ENCODE data around the gene MYT1.

The MYT1 gene

DNA sequence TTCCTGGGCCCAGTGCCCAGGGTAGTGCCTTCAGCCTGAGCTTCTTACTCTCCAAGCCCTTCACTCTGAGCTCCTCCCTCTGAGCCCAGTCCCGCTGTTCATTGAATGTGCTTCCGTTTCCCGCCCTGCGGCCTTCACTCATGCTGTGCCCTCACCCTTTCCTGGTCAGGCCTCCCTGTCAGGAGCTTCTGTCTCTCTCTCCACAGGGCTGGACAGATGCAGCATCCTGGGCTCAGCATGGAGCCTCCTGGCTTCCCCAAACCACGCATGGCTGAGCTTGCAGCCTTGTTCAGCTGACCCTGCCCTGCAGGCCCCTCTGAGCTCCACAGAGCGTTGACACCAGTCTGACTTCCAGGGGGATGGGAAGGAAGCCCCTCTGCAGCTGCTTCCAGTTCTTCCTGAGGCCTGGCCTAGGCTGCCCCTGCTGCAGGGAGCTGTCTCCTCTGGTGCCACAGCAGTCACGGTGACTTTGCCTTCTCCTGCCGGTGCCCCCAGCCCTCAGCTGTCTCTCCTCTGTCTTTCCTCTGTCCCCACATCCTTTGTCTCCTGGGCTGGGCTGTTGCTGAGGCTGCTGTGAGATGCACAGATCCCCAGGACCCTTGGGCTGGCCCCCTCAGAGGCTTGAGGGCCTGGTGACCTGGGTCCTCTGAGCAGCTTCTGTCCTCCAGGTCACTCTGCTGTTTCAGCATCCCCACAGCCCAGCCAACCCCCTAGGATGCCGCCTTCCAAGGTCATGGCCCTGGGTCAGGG is 7.9 kb upstream of the MYT1 start:
- TF ChIP-seq HDGF (IDR thresholded peaks at IDR 0.05; ENCODE audit: borderline replicate concordance) (no peak), SP1 (IDR thresholded peaks at IDR 0.05) (no peak), L3MBTL2 (conservative IDR thresholded peaks at IDR 0.05) (no peak), CTBP1 (IDR thresholded peaks at IDR 0.05; ENCODE audit: borderline replicate concordance) (no peak), LEF1 (IDR thresholded peaks at IDR 0.05; ENCODE audit: borderline replicate concordance) (no peak), SUZ12 (IDR thresholded peaks at IDR 0.05) (no peak), ELF4 (IDR thresholded peaks at IDR 0.05) (no peak), TARDBP (IDR thresholded peaks at IDR 0.05) (no peak), FOXM1 (IDR thresholded peaks at IDR 0.05; ENCODE audit: borderline replicate concordance) (no peak), FOXA1 (IDR thresholded peaks at IDR 0.05) (no peak), NFRKB (IDR thresholded peaks at IDR 0.05) (no peak)
- TF ChIP-seq, protein P1, sequence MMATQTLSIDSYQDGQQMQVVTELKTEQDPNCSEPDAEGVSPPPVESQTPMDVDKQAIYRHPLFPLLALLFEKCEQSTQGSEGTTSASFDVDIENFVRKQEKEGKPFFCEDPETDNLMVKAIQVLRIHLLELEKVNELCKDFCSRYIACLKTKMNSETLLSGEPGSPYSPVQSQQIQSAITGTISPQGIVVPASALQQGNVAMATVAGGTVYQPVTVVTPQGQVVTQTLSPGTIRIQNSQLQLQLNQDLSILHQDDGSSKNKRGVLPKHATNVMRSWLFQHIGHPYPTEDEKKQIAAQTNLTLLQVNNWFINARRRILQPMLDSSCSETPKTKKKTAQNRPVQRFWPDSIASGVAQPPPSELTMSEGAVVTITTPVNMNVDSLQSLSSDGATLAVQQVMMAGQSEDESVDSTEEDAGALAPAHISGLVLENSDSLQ (IDR thresholded peaks at IDR 0.05), result no peak
- POLR2A ChIA-PET, result interaction anchor here (1.0 kb wide), 1 partner anchor 94 kb away, joined by 5 read pairs; the partner anchor contains the start of gene TCEA2
- CTCF ChIA-PET, result no interaction called here
- no peak for DNase-seq (ENCODE audit: extremely low spot score)

DNA sequence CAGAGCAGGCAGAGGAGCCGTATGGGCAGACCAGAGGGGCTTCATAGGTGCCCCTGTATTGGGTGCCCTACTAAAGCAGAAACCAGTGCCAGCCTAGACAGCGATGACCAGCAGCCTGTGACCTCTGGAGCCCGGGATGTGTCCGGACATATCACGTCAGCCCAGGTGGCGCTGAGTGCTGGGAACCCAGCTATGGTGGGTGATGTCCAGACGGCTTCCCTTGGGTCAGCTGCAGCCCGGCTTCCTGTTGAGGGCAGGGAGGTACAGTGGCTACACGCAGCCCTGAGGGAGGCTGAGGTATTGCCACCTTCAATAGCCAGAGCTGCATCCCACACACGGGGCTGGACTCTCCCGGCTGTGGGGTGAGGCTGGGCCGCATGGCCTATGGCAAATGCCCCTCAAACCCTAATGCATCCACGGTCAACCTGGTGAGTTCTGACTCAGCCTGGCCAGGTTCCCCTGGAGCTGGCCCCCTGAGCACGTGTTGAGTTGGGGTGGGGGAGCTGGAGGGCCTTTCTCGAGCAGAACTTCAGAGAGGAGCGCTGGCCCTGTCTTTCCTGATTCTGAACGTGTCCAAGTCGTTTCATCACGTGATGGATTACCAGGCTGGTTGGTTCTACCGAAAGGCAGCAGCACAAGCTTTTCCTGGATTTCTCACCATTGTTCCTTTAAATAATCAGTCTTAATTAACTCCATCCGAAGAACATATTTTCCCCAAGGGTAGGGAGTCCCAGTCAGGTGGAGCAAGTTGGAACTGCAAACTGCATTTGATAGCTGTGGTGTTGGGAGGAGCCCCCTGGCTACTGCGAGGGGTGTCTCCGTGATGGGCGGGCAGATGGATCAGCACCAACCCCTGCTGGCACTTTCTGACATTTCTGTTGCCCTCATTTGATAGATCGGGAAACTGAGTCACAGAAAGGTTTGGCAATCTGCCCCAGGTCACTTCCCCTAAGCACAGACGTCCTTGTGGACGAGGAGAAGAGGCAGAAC is 7.1 kb upstream of the MYT1 start:
- CTCF ChIA-PET, result no interaction called here
- DNase-seq (ENCODE audit: extremely low spot score), result no peak
- TF ChIP-seq ZNF384 (IDR thresholded peaks at IDR 0.05), result no peak
- no peak for TF ChIP-seq HDGF (IDR thresholded peaks at IDR 0.05; ENCODE audit: borderline replicate concordance)
- no peak for TF ChIP-seq TARDBP (IDR thresholded peaks at IDR 0.05)
- no peak for TF ChIP-seq ARNT (IDR thresholded peaks at IDR 0.05)
- TF ChIP-seq FOXK2 (IDR thresholded peaks at IDR 0.05), result no peak
- no peak for TF ChIP-seq CTBP1 (IDR thresholded peaks at IDR 0.05; ENCODE audit: borderline replicate concordance)
- TF ChIP-seq SUZ12 (IDR thresholded peaks at IDR 0.05), result no peak
- TF ChIP-seq FOXM1 (IDR thresholded peaks at IDR 0.05; ENCODE audit: borderline replicate concordance), result no peak
- TF ChIP-seq NFRKB (IDR thresholded peaks at IDR 0.05), result no peak
- TF ChIP-seq, protein P1 (IDR thresholded peaks at IDR 0.05), result no peak
- no peak for TF ChIP-seq L3MBTL2 (conservative IDR thresholded peaks at IDR 0.05)
- TF ChIP-seq FOXA1 (IDR thresholded peaks at IDR 0.05), result no peak
- no peak for TF ChIP-seq ELF4 (IDR thresholded peaks at IDR 0.05)
- no peak for TF ChIP-seq LEF1 (IDR thresholded peaks at IDR 0.05; ENCODE audit: borderline replicate concordance)
- no peak for TF ChIP-seq BHLHE40 (IDR thresholded peaks at IDR 0.05; ENCODE audit: borderline replicate concordance)
- TF ChIP-seq SP1 (IDR thresholded peaks at IDR 0.05), result no peak
- POLR2A ChIA-PET, result no interaction called here

DNA sequence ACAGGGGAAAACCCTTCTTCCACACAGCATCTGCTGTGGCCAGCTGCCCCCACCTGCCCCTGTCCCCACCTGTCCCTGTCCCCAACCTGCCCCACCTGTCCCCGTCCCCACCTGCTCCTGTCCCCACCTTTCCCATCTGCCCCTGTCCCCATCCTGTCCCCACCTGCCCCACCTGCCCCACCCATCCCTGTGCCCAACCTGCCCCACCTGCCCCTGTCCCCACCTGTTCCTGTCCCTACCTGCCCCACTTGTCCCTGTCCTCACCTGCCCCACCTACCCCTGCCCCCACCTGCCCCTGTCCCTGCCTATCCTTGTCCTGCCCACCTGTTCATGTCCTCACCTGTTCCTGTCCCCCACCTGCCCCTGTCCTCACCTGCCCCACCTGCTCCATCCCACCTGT is 6.4 kb upstream of the MYT1 start:
- TF ChIP-seq TARDBP (IDR thresholded peaks at IDR 0.05), result no peak
- TF ChIP-seq ARNT (IDR thresholded peaks at IDR 0.05), result no peak
- no peak for TF ChIP-seq FOXA1 (IDR thresholded peaks at IDR 0.05)
- TF ChIP-seq FOXK2 (IDR thresholded peaks at IDR 0.05), result no peak
- TF ChIP-seq HDGF (IDR thresholded peaks at IDR 0.05; ENCODE audit: borderline replicate concordance), result no peak
- no peak for TF ChIP-seq ELF4 (IDR thresholded peaks at IDR 0.05)
- TF ChIP-seq SP1 (IDR thresholded peaks at IDR 0.05), result no peak
- no peak for TF ChIP-seq SUZ12 (IDR thresholded peaks at IDR 0.05)
- TF ChIP-seq, protein P1 (IDR thresholded peaks at IDR 0.05), result no peak
- TF ChIP-seq FOXM1 (IDR thresholded peaks at IDR 0.05; ENCODE audit: borderline replicate concordance), result no peak
- TF ChIP-seq ZNF384 (IDR thresholded peaks at IDR 0.05), result no peak
- no peak for TF ChIP-seq L3MBTL2 (conservative IDR thresholded peaks at IDR 0.05)
- TF ChIP-seq BHLHE40 (IDR thresholded peaks at IDR 0.05; ENCODE audit: borderline replicate concordance), result no peak
- ChIA-PET CTCF (no interaction called here), POLR2A (no interaction called here)
- DNase-seq (ENCODE audit: extremely low spot score), result no peak

DNA sequence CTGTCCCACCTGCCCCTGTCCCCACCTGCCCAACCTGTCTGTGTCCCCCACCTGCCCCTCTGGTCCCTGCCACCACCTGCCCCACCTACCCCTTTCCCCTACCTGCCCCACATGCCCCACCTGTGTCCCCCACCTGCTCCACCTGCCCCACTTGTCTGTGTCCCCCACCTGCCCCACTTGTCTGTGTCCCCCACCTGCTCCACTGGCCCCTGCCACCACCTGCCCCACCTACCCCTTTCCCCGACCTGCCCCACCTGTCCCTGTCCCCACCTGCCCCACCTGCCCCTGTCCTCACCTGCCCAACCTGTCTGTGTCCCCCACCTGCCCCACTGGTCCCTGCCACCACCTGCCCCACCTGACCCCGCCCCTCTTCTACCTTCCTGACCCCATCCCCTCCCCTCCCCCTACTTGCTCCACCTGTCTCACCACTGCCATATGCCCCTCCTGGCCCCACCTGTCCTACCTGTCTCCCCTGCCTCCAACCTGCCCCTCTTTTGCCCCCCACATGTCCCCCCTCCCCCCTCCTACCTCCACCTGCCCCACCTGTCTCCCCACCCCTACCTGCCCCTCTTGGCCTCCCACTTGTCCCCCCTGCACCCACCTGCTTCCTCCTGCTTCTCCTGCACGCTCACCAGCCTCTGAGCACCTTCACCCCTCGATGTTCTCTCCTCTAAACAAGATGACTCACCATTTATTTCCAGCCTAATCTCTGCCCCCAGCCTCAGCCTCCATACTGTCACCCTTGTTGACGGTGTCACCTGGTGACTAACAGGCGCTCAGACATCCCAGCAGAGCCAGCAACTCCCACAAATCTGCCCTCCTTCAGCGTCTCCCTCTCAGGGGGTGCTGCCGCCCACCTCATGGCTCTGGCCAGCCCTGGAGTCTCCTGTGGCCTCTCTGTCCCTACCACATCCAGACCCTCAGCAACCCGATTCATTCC is 5.6 kb upstream of the MYT1 start:
- TF ChIP-seq LEF1 (IDR thresholded peaks at IDR 0.05; ENCODE audit: borderline replicate concordance), result no peak
- TF ChIP-seq FOXK2 (IDR thresholded peaks at IDR 0.05), result no peak
- no peak for TF ChIP-seq SUZ12 (IDR thresholded peaks at IDR 0.05)
- no peak for TF ChIP-seq BHLHE40 (IDR thresholded peaks at IDR 0.05; ENCODE audit: borderline replicate concordance)
- TF ChIP-seq SP1 (IDR thresholded peaks at IDR 0.05), result no peak
- no peak for TF ChIP-seq ARNT (IDR thresholded peaks at IDR 0.05)
- no peak for TF ChIP-seq ELF4 (IDR thresholded peaks at IDR 0.05)
- no peak for TF ChIP-seq FOXM1 (IDR thresholded peaks at IDR 0.05; ENCODE audit: borderline replicate concordance)

DNA sequence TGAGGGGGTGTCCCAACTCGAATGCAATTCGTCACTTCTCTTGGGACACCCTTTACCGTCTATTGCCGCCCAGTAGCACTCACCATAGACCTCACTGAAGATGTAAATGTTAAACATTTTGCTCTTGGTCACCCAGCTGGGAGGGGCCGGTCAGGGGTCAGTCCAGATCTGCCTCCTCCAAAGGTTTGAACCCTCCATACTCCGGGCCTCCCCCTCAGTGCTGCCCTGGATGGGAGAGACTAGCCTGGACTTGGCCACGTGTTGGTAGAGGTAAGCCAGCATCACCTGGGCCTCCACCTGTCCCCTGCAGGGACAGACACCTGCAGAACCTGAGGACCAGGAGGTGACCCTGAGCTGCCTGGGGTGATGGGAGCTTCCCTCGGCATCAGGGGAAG is 5.0 kb upstream of the MYT1 start:
- ChIA-PET CTCF (no interaction called here), POLR2A (no interaction called here)
- DNase-seq (ENCODE audit: extremely low spot score), result no peak
- TF ChIP-seq FOXM1 (IDR thresholded peaks at IDR 0.05; ENCODE audit: borderline replicate concordance) (no peak), ARNT (IDR thresholded peaks at IDR 0.05) (no peak), CTBP1 (IDR thresholded peaks at IDR 0.05; ENCODE audit: borderline replicate concordance) (no peak), LEF1 (IDR thresholded peaks at IDR 0.05; ENCODE audit: borderline replicate concordance) (no peak), FOXA1 (IDR thresholded peaks at IDR 0.05) (no peak), SUZ12 (IDR thresholded peaks at IDR 0.05) (no peak), SP1 (IDR thresholded peaks at IDR 0.05) (no peak), FOXK2 (IDR thresholded peaks at IDR 0.05) (no peak), ELF4 (IDR thresholded peaks at IDR 0.05) (no peak)
- TF ChIP-seq, protein P1 (IDR thresholded peaks at IDR 0.05), result no peak

More for the DNA sequence above, 5.6 kb upstream of the MYT1 start:
- no peak for DNase-seq (ENCODE audit: extremely low spot score)
- CTCF ChIA-PET, result no interaction called here
- POLR2A ChIA-PET, result no interaction called here

Measured in HEK293T (cell line).